Vagina (tissue), 2 donors: Measurements from ENCODE around the gene THOC5.

ENCODE experiments used
- CTCF ChIP-seq, 3 experiments: fragments of 450-650 bp in 2 of 3; fragments of 200-600 bp in 1 of 3; sonication (generic) in 1 of 3; IDR thresholded peaks; one replicate each; pipeline ENCODE4 v1.5.1; 2017 to 2019; ENCODE audit warnings: antibody characterized with exemption in 3 of 3, mild to moderate bottlenecking in 2 of 3, moderate library complexity in 2 of 3
- POLR2A ChIP-seq, 2 donors: fragments of 450-650 bp; IDR thresholded peaks; one replicate each; pipeline ENCODE4 v1.6.1; 2017; ENCODE audit warnings: antibody characterized with exemption in 2 of 2, mild to moderate bottlenecking in 2 of 2, moderate library complexity in 2 of 2
- POLR2AphosphoS5 ChIP-seq, 2 donors: sonication (generic); formaldehyde crosslinking; IDR thresholded peaks; one replicate each; pipeline ENCODE4 v1.9.0; 2017; ENCODE audit warnings: antibody characterized with exemption in 2 of 2, mild to moderate bottlenecking in 2 of 2, low read depth in 1 of 2; ENCODE audit not compliant: insufficient read depth in 1 of 2

- TF ChIP-seq CTCF (IDR thresholded peaks at IDR 0.05) = no peak
- TF ChIP-seq POLR2AphosphoS5 (IDR thresholded peaks at IDR 0.05; ENCODE audit: insufficient read depth in 1 of 2, low read depth in 1 of 2) = no peak
- TF ChIP-seq POLR2A (IDR thresholded peaks at IDR 0.05) = no peak
These were observed 49.7 kb downstream of the THOC5 start for GRCh38 chr22:29503811-29504372.
